ENCODE measurements around the gene PTCSC3.

- TF ChIP-seq CTCF (IDR thresholded peaks at IDR 0.05; ENCODE audit: low read length): no peak
- no peak for TF ChIP-seq EZH2 (IDR thresholded peaks at IDR 0.05; ENCODE audit: borderline replicate concordance, low read length)
Observed at GRCh38 chr14:36132826-36133225, 43.7 kb downstream of the PTCSC3 start.

Measured in OCI-LY1 (cell line).